HG03460 (cell line): ENCODE results near the gene NOX3.

Experiments
- ATAC-seq: cut with Tn5 transposase; IDR thresholded peaks from one replicate; pipeline ENCODE4 v1.9.1; 2021; ENCODE audit not compliant: unreplicated experiment

NOX3 gene

GRCh38 chr6:155404937-155405336 is 50.7 kb downstream of the NOX3 start:
- ATAC-seq, result no peak

DNA sequence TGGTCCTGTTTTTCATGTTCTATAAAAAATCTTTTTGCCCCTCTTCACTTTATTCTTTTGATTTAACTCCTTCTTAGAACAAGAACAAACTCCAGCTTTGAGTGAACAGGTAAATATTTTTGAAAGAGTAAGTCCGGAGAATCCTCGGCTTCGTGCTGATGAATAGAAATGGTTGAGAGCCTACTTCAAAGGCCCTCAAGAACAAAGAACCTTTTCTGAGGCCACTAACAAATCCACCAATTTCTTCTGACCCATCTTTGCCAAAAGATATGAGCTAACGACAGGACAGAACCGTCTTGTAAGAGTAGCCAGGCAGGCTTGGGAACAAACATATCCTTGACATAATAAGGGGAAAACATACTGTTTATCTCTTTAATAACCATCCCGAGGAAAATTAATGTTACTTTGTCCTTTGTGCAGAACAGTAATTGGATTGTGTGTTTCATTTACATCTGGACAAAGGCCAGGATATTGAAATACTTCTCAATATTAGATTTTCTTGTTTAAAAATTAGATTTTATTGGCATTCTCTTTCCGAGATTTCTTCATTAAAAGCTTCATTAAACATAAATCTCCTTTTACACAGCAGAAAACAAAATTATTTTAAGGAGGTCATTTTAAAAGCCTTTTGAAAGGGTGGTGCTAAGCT is 52.9 kb downstream of the NOX3 start:
- ATAC-seq, result no peak

DNA sequence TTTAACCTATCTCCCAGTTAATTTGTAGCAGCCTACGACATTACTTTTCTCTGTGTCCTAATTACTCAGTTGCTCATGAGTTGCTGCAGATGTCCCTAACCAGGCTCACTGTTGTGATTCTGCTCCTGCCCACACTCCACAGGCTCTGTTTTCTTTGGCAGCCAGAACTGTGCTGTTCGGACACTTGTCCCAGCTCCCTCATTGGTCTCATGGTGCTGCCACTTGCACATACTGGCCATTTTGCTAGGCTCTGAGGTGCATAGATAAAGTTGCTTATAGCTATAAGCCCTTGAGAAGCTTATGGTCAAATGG is 55.0 kb downstream of the NOX3 start:
- ATAC-seq, result no peak

- no peak for ATAC-seq
Measured at GRCh38 chr6:155399745-155400653, 55.6 kb downstream of the NOX3 start.

DNA sequence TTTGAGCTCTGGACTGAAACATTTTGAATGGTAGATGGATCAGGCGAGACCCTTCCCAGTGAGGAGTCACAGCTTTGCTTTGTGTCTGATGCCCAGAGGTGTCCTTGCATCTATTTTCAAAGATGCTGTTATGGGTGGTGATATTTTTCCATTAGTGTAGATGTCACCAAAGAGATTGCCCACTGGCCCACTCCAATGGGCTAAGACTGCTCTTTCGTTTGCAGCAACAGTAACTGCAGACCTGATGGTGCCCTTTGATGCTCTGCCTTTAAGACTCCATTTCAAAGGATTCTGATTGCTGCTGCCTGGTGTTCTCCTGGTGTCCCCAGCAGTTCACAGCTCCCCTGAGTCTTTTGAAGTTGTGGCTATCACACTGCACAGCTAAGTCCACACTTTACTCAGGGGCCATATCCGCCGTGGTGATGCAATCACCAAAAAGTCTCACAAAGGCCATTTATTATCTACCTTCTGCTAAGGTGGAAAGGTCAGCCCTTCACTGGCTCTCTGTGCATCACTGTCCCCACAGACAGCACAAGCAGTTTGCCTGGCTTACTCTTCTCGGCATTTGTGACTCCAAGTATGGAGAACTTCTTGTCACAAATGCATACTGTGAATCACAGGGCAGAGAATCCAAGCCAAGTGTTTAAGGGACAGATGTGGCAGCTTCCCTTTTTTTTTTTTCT is 56.4 kb downstream of the NOX3 start:
- ATAC-seq, result no peak

GRCh38 chr6:155398701-155399061 is 57.0 kb downstream of the NOX3 start:
- no peak for ATAC-seq

GRCh38 chr6:155398221-155398620 is 57.4 kb downstream of the NOX3 start:
- no peak for ATAC-seq

DNA sequence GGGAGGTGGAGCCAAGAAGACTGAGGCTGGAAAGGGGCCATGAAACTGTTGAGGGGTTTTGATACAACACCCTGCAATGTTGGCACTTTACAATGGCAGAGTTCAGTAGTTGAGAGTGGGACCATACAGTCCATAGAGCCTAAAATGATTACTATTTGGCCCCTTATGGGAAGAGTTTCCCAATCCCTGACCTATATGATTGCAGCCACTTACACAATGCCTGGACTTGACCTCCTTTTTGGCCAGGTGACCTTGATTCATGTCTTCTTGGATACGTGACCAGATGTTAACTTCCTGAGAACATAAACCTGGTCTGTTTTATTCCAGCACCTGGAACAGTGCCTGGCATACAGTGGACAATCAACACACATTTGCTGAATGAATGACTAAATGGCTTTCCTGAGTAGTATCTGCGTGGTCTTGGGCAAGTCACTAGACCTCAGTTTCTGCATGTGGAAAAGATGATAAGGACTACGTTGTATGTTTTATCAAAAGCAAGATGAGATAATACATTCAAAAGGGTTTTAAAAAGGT is 58.4 kb downstream of the NOX3 start:
- ATAC-seq, result no peak

- no peak for ATAC-seq
Measured at GRCh38 chr6:155396605-155397004, 59.0 kb downstream of the NOX3 start.

GRCh38 chr6:155395339-155395738 is 60.3 kb downstream of the NOX3 start:
- no peak for ATAC-seq

GRCh38 chr6:155389130-155389529 is 66.5 kb downstream of the NOX3 start:
- ATAC-seq, result no peak

GRCh38 chr6:155388591-155388990 is 67.0 kb downstream of the NOX3 start:
- ATAC-seq, result no peak

- ATAC-seq, result no peak
Measured at GRCh38 chr6:155387481-155387880, 68.2 kb downstream of the NOX3 start.

GRCh38 chr6:155384321-155384952 is 71.2 kb downstream of the NOX3 start:
- ATAC-seq, result no peak

GRCh38 chr6:155383913-155384312 is 71.7 kb downstream of the NOX3 start:
- ATAC-seq, result no peak

- no peak for ATAC-seq
Measured at GRCh38 chr6:155382338-155382685, 73.3 kb downstream of the NOX3 start.

- ATAC-seq, result no peak
Measured at GRCh38 chr6:155381673-155382337, 73.8 kb downstream of the NOX3 start.

GRCh38 chr6:155380666-155381332 is 74.8 kb downstream of the NOX3 start:
- no peak for ATAC-seq

DNA sequence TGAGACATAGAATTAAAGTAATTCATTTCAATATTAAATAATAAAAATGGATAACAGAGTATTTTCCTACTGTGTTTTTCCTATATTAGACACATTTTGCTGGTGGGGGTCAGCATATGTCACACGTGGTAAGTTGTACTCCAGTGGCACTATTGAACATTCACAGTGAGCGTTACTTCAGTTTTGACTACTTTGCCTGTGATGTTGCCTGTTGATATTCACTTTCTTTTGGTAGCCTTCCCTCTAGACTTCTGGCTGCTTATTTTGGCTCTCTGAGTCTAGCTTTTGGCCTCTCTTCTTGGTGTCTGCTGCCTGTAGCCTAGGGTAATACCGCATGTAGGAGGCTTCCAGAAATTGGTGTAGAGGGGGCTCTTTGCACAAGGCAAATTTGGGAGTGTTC is 76.9 kb downstream of the NOX3 start:
- ATAC-seq, result no peak

GRCh38 chr6:155378276-155378675 is 77.4 kb downstream of the NOX3 start:
- no peak for ATAC-seq
